ENCODE data around the gene ASIC2. TPM values are rescaled to one million over a fixed set of nuclear protein-coding genes. Genes with fewer than 3 reads are reported as not detected.
"Not testable (repeated sequence)": the region's sequence is repeated elsewhere in the genome, so short reads cannot be mapped to it uniquely, and the experiment has no call there.

The ASIC2 gene
- total RNA-seq, 1 donor from 2014 or later, result not detected

- DNase-seq (ENCODE audit: low read depth in 2 of 2), result no peak
Observed at GRCh38 chr17:32988481-32989101, 304.5 kb downstream of the ASIC2 start.

- not testable (repeated sequence) for DNase-seq (ENCODE audit: low read depth in 2 of 2)
Observed at GRCh38 chr17:32987868-32988267, 305.2 kb downstream of the ASIC2 start.

- DNase-seq (ENCODE audit: low read depth in 2 of 2), result not testable (repeated sequence)
Observed at GRCh38 chr17:32987453-32987805, 305.7 kb downstream of the ASIC2 start.

GRCh38 chr17:32985050-32985756 lies 307.9 kb downstream of the ASIC2 start:
- DNase-seq (ENCODE audit: low read depth in 2 of 2), result no peak

GRCh38 chr17:32981611-32982010 lies 311.5 kb downstream of the ASIC2 start:
- not testable (repeated sequence) for DNase-seq (ENCODE audit: low read depth in 2 of 2)

- DNase-seq (ENCODE audit: low read depth in 2 of 2), result no peak
Observed at GRCh38 chr17:32980230-32980629, 312.9 kb downstream of the ASIC2 start.

- DNase-seq (ENCODE audit: low read depth in 2 of 2), result no peak
Observed at GRCh38 chr17:32976605-32977004, 316.5 kb downstream of the ASIC2 start.

- DNase-seq (ENCODE audit: low read depth in 2 of 2), result no peak
Observed at GRCh38 chr17:32976131-32976530, 317.0 kb downstream of the ASIC2 start.

- DNase-seq (ENCODE audit: low read depth in 2 of 2), result no peak
Observed at GRCh38 chr17:32971171-32971570, 321.9 kb downstream of the ASIC2 start.

- no peak for DNase-seq (ENCODE audit: low read depth in 2 of 2)
Observed at GRCh38 chr17:32970281-32970680, 322.8 kb downstream of the ASIC2 start.

GRCh38 chr17:32969231-32969630 lies 323.9 kb downstream of the ASIC2 start:
- DNase-seq (ENCODE audit: low read depth in 2 of 2), result not testable (repeated sequence)

GRCh38 chr17:32964541-32964940 lies 328.6 kb downstream of the ASIC2 start:
- no peak for DNase-seq (ENCODE audit: low read depth in 2 of 2)
